NB4 (cell line): ENCODE measurements around the gene LRRC3B.

Experiments used
- DNase-seq: peaks from one replicate; pipeline ENCODE4 v3.0.0; 2010; ENCODE audit warnings: low read depth
- H3K4me3 ChIP-seq: one replicate; pipeline ENCODE4 v1.5.1; 2011; ENCODE audit warnings: mild to moderate bottlenecking, low read depth, low read length, moderate library complexity
- MAX ChIP-seq: IDR thresholded peaks from 2 replicates; pipeline ENCODE4 v1.6.1; 2011; ENCODE audit warnings: low read depth, low read length
- MYC ChIP-seq: IDR thresholded peaks from 2 replicates; pipeline ENCODE4 v1.6.1; 2011; ENCODE audit warnings: low read depth, low read length
- POLR2A ChIP-seq: IDR thresholded peaks from 2 replicates; pipeline ENCODE4 v1.6.1; 2011; ENCODE audit warnings: mild to moderate bottlenecking; ENCODE audit not compliant: insufficient read length; ENCODE audit errors: extremely low read depth
- TF ChIP-seq, protein P1 (sequence below): IDR thresholded peaks from one replicate; pipeline ENCODE4 v1.5.1; 2012; ENCODE audit warnings: low read depth, low read length

LRRC3B gene

GRCh38 chr3:26655231-26655630 lies 32.7 kb downstream of the LRRC3B start:
- DNase-seq: no peak
- TF ChIP-seq MYC (no peak), POLR2A (no peak), MAX (no peak)
- TF ChIP-seq, protein P1, sequence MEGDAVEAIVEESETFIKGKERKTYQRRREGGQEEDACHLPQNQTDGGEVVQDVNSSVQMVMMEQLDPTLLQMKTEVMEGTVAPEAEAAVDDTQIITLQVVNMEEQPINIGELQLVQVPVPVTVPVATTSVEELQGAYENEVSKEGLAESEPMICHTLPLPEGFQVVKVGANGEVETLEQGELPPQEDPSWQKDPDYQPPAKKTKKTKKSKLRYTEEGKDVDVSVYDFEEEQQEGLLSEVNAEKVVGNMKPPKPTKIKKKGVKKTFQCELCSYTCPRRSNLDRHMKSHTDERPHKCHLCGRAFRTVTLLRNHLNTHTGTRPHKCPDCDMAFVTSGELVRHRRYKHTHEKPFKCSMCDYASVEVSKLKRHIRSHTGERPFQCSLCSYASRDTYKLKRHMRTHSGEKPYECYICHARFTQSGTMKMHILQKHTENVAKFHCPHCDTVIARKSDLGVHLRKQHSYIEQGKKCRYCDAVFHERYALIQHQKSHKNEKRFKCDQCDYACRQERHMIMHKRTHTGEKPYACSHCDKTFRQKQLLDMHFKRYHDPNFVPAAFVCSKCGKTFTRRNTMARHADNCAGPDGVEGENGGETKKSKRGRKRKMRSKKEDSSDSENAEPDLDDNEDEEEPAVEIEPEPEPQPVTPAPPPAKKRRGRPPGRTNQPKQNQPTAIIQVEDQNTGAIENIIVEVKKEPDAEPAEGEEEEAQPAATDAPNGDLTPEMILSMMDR: no peak
- H3K4me3 ChIP-seq: no peak overlapping the region

DNA sequence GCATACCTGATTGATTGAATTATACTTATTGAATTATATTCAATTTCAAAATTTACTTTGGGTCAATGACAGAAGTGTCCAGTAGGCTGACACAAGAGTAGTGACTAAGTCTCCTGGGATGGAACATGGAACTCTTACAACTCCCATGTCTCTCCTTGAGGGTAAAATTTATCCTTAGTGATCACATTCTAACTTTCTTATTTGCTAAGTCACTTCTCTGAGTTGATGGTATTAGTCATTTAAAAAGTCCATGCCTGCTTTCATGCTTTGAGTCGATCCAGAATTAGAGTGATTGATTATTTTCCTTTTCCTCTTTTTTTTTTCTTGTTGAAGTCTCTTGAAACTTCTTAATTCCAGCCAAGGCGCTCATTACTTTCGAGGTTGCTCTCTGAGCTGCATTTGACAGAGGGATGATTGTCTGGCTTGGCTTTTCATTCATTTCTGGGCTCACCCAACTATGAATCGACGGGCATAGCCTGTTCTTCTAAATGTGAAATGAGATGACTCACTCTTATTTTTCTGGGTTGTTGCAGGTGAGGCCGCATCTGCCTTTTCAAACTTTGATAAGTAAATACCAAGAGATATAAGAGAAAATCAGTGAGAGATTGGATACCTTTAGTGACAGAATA lies 34.9 kb downstream of the LRRC3B start:
- H3K4me3 ChIP-seq: no peak overlapping the region
- DNase-seq: no peak
- TF ChIP-seq MAX: no peak
- TF ChIP-seq, protein P1: no peak
- no peak for TF ChIP-seq MYC
- TF ChIP-seq POLR2A: no peak

DNA sequence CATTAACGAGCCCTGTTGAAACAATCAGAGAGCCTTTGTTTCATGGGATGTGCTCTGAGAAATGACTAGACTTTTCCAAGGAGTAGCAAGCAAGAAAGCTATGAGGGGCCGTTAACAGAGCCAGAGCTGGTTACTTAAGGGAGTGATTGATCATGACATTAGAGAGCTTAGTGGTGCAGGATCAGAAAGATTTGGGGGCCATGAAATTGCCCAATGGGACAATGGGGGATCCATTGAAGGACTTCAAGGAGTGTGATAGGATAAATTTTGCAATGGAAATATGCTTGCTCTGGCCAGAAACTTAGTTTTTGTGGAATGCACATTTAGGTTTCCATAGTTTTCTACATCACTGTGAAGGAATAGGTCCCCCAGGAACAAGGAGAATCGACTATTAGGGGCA lies 45.6 kb downstream of the LRRC3B start:
- DNase-seq: no peak
- TF ChIP-seq, protein P1: no peak
- TF ChIP-seq MAX (no peak), POLR2A (no peak), MYC (no peak)
- no peak overlapping the region for H3K4me3 ChIP-seq

DNA sequence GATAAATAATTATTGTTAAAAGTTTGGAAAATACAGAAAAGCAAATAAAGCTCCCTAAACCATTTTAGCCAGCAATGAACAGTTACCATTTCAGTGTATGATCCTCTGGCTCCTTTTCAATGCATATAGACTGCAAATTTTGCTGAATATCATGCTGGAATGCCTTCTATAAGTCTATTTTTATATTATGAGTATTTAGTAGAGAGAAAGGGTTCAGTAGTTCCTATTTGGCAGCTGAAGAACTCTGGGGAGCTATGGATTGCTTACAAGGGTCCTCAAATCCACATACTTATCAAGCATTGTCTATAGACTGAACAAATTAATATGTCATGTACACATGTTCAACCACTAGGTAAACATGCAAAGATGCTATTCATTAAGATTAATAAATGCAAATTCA lies 46.1 kb downstream of the LRRC3B start:
- DNase-seq: no peak
- H3K4me3 ChIP-seq: no peak overlapping the region
- no peak for TF ChIP-seq MYC

DNA sequence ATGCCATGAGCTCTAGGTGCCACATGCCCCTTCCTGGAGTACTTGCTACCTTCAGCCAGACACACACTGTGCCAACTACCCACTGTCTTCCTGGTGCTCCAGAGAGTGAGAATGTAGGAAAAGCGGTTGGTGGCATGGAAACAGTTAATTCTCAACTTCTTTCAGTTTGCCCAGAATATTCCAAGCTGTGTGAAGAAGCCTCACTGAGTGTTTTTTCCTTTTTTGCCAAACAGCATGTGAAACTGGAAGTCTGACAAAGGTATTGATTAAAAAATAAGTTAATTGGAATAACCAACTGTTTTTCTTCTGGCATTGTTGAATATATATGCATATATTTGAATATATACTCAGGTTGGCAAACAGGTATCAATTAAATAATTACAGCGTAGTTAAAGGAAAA lies 52.8 kb downstream of the LRRC3B start:
- TF ChIP-seq MYC (no peak), MAX (no peak), POLR2A (no peak)
- TF ChIP-seq, protein P1: no peak
- no peak for DNase-seq
- H3K4me3 ChIP-seq: no peak overlapping the region

GRCh38 chr3:26681632-26682031 lies 59.1 kb downstream of the LRRC3B start:
- H3K4me3 ChIP-seq: no peak overlapping the region

DNA sequence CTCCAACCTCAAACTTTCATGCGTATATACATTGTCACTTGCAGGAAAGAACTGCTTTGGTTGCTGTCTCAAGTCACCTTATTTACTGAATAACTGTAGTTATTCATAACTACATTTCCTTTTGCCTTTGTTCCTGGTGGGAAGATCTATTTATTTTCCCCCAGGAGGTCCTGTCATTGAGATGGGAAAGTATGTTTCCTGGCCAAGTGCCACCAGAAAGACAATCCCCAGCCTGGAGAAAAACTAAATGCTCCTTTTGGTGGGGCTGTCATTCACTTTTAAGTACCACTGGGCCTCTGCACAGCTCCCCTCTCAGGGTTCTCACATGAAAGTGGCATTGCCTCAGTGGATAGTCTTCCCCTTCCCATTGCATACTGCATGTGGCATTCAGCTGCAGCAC lies 59.8 kb downstream of the LRRC3B start:
- TF ChIP-seq POLR2A: no peak
- TF ChIP-seq MAX: no peak
- TF ChIP-seq, protein P1: no peak
- no peak for TF ChIP-seq MYC
- no peak overlapping the region for H3K4me3 ChIP-seq
- DNase-seq: no peak

More at GRCh38 chr3:26681632-26682031, 59.1 kb downstream of the LRRC3B start:
- DNase-seq: no peak
- no peak for TF ChIP-seq MAX
